GM21529 (cell line): ENCODE measurements around the gene ACOT12.

Source experiments
- ATAC-seq: cut with Tn5 transposase; IDR thresholded peaks from one replicate; pipeline ENCODE4 v1.9.1; 2021; ENCODE audit not compliant: unreplicated experiment

ACOT12 gene

DNA sequence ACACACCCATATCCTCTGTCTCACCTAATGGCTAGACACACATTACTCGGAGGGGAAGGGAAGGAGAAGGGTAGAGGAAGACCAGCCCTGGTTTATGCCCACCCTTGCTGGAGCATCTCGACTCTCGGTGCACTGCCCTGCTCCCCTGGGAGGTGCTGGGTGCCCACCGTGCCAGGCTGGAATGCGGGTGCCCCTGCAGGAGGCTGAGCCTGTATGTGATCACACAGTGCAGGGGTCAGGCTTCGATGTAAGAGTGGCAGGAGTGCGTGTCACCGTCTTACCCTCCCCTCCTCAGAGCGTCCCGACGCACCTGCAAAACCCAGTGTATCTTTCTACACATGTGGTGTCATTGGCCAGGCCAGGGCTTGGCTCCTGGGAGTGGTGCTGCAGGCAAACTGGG lies 7.3 kb upstream of the ACOT12 start:
- ATAC-seq: no peak

DNA sequence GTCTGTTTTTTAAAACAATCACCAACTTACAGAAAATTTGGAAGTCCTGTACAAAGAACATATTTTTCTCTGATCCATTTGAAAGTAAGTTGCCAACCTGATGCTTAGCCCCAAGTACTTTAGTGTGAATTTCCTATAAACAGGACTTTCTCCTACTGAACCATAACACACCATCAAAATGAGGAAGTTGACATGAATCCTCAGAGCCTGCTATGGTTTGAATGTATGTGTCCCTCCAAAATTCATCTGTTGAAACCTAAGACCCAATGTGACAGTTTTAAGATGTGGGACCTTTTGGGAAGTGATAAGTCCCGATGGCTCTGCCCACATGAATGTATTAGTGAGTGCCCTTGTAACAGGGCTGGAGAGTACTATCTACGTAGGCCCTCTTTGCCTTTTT lies 6.4 kb upstream of the ACOT12 start:
- no peak for ATAC-seq

DNA sequence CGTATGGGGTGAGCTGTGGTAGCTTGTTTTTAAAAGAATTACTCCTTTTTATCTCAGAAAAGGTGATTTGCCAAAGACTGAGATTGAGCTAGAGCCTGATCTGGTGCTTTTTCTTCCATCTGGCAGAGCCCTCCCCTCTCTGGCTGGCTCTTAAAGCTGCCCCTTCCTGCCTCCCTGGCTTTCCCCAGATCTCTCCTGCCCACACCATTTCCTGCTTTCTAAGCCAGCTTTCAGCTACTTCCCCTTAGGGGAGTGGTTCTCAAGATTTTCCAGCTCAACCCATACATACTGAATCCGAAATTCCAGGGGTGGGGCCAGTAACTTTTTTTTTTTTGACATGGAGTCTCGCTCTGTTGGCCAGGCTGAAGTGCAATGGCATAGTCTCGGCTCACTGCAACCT lies 4.8 kb upstream of the ACOT12 start:
- ATAC-seq: no peak

GRCh38 chr5:81397176-81397575 lies 3.2 kb upstream of the ACOT12 start:
- ATAC-seq: no peak

GRCh38 chr5:81395262-81395661 lies 1.3 kb upstream of the ACOT12 start:
- ATAC-seq: no peak

DNA sequence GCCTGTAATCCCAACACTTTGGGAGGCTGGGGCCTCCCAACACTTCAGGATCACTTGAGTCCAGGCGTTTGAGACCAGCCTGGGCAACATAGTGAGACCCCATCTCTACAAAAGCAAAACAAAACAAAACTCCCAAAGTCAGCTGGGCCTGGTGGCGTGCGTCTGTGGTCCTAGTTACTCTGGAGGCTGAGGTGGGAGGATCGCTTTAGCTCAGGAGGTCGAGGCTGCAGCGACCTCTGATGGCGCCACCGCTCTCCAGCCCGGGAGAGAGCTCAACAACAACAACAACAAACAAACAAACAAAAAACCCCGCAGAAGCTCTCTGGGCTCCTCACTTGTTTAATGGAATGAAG lies 528 bp downstream of the ACOT12 start:
- no peak for ATAC-seq

- ATAC-seq: no peak
Observed at GRCh38 chr5:81389025-81389424, 4.9 kb downstream of the ACOT12 start.

GRCh38 chr5:81388169-81388568 lies 5.8 kb downstream of the ACOT12 start:
- ATAC-seq: no peak

GRCh38 chr5:81383867-81384266 lies 10.1 kb downstream of the ACOT12 start:
- ATAC-seq: no peak

DNA sequence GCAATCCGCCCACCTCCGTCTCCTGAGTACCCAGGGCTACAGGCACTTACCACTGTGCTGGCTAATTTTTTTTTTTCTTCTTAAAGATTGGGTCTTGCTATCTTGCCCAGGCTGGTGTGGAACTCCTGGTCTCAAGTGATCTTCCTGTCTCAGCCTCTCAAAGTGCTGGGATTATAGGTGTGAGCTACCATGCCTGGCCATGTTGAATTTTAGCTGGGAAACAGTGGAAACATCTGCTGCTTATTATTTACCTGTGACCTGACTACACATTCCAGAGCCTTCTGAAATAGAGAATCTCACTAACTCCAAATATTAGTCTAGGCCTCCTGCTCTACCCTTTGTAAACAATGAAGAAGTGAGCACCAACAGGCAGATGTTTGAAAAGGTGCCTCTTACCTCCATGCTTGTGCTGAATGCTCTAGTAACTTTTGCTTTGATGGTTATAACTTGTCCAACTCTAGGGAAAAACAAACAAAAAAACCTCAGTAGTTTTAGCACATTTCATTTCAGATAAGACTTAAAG lies 22.5 kb downstream of the ACOT12 start:
- no peak for ATAC-seq

DNA sequence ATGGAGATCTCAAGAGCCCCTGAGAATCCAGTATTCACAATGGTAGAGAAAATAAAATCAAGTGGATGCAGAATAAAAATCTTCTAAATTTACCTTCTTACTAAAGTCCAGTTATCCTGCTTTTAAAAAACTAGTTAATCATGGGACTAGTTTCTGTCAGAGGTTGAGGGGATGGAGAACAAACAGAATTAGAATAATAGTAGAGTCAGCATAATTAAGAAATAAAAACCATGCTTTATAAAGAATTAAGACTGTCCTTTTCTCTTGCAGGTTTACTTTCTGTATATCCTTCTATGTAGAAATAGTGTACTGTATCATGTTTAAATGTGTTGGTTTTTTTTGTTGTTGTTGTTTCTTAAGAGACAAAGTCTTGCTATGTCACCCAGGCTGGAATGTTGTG lies 23.0 kb downstream of the ACOT12 start:
- ATAC-seq: no peak

- no peak for ATAC-seq
Observed at GRCh38 chr5:81365541-81365940, 28.4 kb downstream of the ACOT12 start.

- ATAC-seq: no peak
Observed at GRCh38 chr5:81363093-81363871, 30.7 kb downstream of the ACOT12 start.

GRCh38 chr5:81361600-81361999 lies 32.3 kb downstream of the ACOT12 start:
- ATAC-seq: no peak

GRCh38 chr5:81360640-81361039 lies 33.3 kb downstream of the ACOT12 start:
- ATAC-seq: no peak

GRCh38 chr5:81359881-81360280 lies 34.1 kb downstream of the ACOT12 start:
- no peak for ATAC-seq

GRCh38 chr5:81359108-81359507 lies 34.8 kb downstream of the ACOT12 start:
- no peak for ATAC-seq

DNA sequence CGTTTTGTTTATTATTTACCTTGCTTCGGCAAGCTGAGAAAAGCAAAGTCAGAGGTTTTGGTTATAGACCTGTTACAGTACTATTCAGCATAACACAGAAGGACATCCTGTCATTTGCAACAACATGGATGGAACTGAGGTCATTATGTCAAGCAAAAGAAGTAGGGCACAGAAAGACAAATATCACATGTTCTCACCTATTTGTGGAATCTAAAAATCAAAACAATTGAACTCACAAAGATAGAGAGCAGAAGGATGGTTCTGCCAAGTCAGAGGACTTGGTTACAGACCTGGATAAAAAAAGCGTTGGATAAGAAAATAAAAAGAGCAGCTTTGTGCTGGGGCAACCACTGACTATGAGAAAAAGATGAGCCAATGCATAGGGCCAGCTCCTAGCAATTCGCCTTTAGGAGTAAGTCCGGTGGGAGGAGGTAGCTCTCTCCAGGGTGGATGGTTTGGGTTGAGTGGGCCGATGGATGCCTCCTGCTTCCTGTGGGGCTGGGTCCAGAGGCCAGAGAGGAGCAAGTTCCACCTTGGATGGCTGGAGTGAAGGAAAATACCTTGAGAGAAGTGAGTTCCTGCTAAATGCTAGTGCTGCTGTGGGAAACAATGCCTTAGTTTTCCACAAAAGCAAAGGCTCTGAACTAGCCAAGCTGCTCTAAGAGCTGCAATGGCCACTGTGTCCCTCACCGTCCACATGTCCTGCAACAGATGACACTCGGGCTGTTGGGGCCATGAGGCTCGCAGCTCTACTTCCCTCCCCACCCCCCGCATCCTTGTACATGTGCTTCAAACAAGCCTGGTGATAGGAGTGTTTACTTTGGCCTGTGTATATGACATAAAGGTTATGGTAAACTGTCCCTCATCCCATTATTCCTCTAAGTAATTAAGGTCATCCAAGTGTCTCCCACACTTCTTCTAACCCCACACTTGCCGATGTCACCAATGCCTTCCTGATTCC lies 38.4 kb downstream of the ACOT12 start:
- ATAC-seq: no peak

DNA sequence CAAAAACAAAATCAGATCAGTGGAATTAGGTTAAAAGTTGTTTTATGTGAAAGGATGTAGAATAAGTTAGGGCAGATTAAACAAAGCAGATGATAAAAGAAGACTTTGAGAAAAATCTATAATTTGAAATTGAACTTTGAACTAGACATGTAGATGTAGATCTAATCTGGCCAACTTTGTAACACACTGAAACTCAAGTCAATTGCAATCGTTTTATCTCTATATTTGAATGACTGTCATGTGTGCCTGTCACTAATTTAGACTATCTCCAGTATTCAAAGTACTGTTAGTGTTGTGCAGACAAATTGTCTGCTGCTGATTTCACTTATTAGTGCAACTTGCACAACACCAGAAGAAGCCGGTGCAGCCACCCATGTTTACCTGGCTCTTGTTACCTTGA lies 39.8 kb downstream of the ACOT12 start:
- ATAC-seq: no peak

- no peak for ATAC-seq
Observed at GRCh38 chr5:81353189-81353588, 40.7 kb downstream of the ACOT12 start.

GRCh38 chr5:81350507-81350906 lies 43.4 kb downstream of the ACOT12 start:
- no peak for ATAC-seq

- no peak for ATAC-seq
Observed at GRCh38 chr5:81349161-81349560, 44.8 kb downstream of the ACOT12 start.
